Measurements from ENCODE around the gene ATG2B. TPM values are rescaled to one million over a fixed set of nuclear protein-coding genes. Genes with fewer than 3 reads are reported as not detected.

Gene ATG2B
- total RNA-seq, 2 donors from 2014 or later: 29.1 to 47.4 TPM

- DNase-seq (ENCODE audit: low spot score) (no peak), ATAC-seq (ENCODE audit: insufficient number of reproducible peaks, low FRiP score, low read depth) (no peak)
- H3K4me1 ChIP-seq (ENCODE audit: control insufficient read depth in 1 of 2, low read depth in 2 of 2): no peaks in the 10 kb centered on the region
- H3K27me3 ChIP-seq (replicated peaks; ENCODE audit: insufficient read depth): no peaks in the 10 kb centered on the region
- TF ChIP-seq, protein P1, sequence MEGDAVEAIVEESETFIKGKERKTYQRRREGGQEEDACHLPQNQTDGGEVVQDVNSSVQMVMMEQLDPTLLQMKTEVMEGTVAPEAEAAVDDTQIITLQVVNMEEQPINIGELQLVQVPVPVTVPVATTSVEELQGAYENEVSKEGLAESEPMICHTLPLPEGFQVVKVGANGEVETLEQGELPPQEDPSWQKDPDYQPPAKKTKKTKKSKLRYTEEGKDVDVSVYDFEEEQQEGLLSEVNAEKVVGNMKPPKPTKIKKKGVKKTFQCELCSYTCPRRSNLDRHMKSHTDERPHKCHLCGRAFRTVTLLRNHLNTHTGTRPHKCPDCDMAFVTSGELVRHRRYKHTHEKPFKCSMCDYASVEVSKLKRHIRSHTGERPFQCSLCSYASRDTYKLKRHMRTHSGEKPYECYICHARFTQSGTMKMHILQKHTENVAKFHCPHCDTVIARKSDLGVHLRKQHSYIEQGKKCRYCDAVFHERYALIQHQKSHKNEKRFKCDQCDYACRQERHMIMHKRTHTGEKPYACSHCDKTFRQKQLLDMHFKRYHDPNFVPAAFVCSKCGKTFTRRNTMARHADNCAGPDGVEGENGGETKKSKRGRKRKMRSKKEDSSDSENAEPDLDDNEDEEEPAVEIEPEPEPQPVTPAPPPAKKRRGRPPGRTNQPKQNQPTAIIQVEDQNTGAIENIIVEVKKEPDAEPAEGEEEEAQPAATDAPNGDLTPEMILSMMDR (IDR thresholded peaks at IDR 0.05): no peak
- no peaks in the 10 kb centered on the region for H3K36me3 ChIP-seq
- H3K4me3 ChIP-seq: no peak overlapping the region
- no peak overlapping the region for H3K27ac ChIP-seq
- no peaks in the 10 kb centered on the region for H3K9me3 ChIP-seq
Measured at GRCh38 chr14:96232506-96232905, 130.6 kb downstream of the ATG2B start.

DNA sequence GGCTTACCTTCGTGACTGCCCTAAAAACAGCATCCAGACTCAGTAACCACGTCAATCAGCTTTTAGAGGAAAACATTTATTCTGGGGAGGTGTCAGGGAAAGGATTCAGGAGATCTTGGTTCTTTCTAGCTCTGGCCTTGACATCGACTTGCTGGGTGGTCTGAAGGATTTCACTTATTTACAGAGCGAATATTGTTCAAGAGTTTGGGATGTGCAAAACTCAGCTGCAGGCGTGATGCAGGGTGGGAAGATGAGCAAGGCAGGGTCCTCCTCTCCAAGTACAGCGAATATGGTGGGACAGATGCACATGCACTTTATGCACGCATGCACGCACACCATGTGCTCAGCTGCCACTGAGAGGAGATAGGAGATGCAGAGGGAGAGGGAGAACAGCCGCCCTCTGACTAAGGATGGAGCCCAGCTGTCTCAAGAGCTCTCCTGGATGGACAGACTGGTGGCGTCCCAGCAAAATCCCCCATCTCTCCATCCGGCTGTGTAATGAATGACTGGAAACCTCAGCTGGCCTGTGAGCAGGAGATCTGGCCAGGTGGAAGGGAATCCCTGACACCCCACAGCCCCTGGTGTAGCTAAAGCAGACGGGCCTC, 131.5 kb downstream of the ATG2B start:
- Histone ChIP-seq H3K36me3 (no peaks in the 10 kb centered on the region), H3K4me1 (ENCODE audit: control insufficient read depth in 1 of 2, low read depth in 2 of 2) (no peaks in the 10 kb centered on the region), H3K4me3 (no peak overlapping the region), H3K9me3 (no peaks in the 10 kb centered on the region), H3K27ac (no peak overlapping the region), H3K27me3 (replicated peaks; ENCODE audit: insufficient read depth) (no peaks in the 10 kb centered on the region)
- no peak for ATAC-seq (ENCODE audit: insufficient number of reproducible peaks, low FRiP score, low read depth)
- TF ChIP-seq, protein P1 (IDR thresholded peaks at IDR 0.05): no peak
- no peak for DNase-seq (ENCODE audit: low spot score)

DNA sequence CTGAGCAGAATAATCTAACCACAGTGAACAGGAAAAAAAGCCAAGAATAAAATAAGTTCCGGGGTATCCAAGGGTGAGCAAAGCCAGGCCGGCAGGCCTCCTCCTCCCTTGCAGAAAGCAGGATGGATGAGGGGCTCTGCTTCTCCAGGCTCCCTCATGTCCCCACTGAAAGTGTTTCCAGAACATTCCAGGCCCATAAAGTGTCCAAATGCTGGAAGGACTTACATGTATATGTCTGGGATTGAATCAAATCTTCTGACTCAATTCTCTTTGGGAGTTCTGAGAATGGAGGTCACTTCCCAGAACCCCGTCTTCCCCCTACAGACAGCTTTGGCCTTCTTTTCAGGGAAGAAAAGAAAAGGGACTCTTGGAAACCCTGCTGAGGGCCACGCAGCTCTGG, 132.1 kb downstream of the ATG2B start:
- Histone ChIP-seq H3K36me3 (no peaks in the 10 kb centered on the region), H3K9me3 (no peaks in the 10 kb centered on the region), H3K27ac (no peak overlapping the region), H3K27me3 (replicated peaks; ENCODE audit: insufficient read depth) (no peaks in the 10 kb centered on the region), H3K4me3 (no peak overlapping the region), H3K4me1 (ENCODE audit: control insufficient read depth in 1 of 2, low read depth in 2 of 2) (no peaks in the 10 kb centered on the region)
- ATAC-seq (ENCODE audit: insufficient number of reproducible peaks, low FRiP score, low read depth) (no peak), DNase-seq (ENCODE audit: low spot score) (no peak)
- TF ChIP-seq, protein P1 (IDR thresholded peaks at IDR 0.05): no peak

DNA sequence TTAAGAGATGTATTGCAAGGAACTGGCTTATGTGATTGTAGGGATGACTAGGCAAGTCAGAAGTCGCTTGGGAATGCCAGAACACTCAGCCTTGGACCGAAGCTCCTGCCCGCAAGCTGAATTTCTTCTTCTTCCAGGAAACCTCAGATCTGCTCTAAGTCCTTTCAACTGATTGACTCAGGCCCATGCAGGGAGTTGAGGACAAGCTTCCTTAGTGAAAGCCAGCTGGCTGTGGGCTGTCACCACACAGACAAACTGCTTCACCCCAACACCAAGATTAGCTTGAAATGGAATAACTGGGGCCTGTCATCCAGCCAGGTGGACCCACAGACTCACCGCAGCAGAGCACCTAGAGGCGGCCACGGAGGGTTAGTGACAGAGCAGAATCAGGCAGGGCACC, 133.8 kb downstream of the ATG2B start:
- Histone ChIP-seq H3K27ac (no peak overlapping the region), H3K9me3 (no peaks in the 10 kb centered on the region), H3K36me3 (no peaks in the 10 kb centered on the region), H3K4me3 (no peak overlapping the region), H3K4me1 (ENCODE audit: control insufficient read depth in 1 of 2, low read depth in 2 of 2) (no peaks in the 10 kb centered on the region), H3K27me3 (replicated peaks; ENCODE audit: insufficient read depth) (no peaks in the 10 kb centered on the region)
- ATAC-seq (ENCODE audit: insufficient number of reproducible peaks, low FRiP score, low read depth) (no peak), DNase-seq (ENCODE audit: low spot score) (no peak)
- TF ChIP-seq, protein P1 (IDR thresholded peaks at IDR 0.05): no peak

Other genes starting within 250 kb of the ATG2B start
- 10 to 100 TPM in 1 of 2 donors, 1 to 10 TPM in 1; 2.6 to 14.3 TPM for gene BDKRB2, start 158.5 kb downstream of the ATG2B start, total RNA-seq
- gene BDKRB1, start 107.1 kb downstream of the ATG2B start, total RNA-seq: 1 to 10 TPM in 1 of 2 donors, not detected in 1; 1.8 TPM
- 10 to 100 TPM in 1 of 2 donors, 1 to 10 TPM in 1; 9.0 to 13.9 TPM for gene GSKIP, start 185 bp upstream of the ATG2B start, total RNA-seq
- 1 to 10 TPM in 1 of 2 donors, not detected in 1; 1.1 TPM for gene AK7, start 28.8 kb upstream of the ATG2B start, total RNA-seq
- 100 to 1,000 TPM in 1 of 2 donors, 10 to 100 TPM in 1; 81.9 to 152 TPM for gene PAPOLA, start 139.0 kb upstream of the ATG2B start, total RNA-seq

Data from thoracic aorta (tissue), 2 donors.